HCT116 (cell line): ENCODE data around the gene PAX5. TPM values are rescaled to one million over a fixed set of nuclear protein-coding genes. Genes with fewer than 3 reads are reported as not detected.

Experiments
- ATAC-seq: fragments of 200-7000 bp; cut with Tn5 transposase; 2 replicates; pipeline ENCODE4 v1.9.1; 2020; ENCODE audit warnings: mild to moderate bottlenecking, moderate library complexity
- BruUV-seq: library from RNA; stranded (reverse); fragments of 400-500 nt; replicated peaks from 2 replicates; lab custom pipeline; 2021; lab: Mats Ljungman, UMichigan
- CTCF ChIA-PET: fragments of 300-600 bp; sonication (Branson Sonifier 250); formaldehyde crosslinking; loops from one replicate; lab custom pipeline; 2021; ENCODE audit warnings: antibody characterized with exemption; lab: Charles Lee
- POLR2A ChIA-PET: fragments of 300-600, 350-600 bp; sonication (Branson Sonifier 250); formaldehyde crosslinking; loops from one replicate; lab custom pipeline; 2021; ENCODE audit warnings: antibody characterized with exemption; lab: Charles Lee
- RAD21 ChIA-PET, 2 experiments: fragments of 300-600 bp; sonication (Branson Sonifier 250); formaldehyde crosslinking; loops; one replicate each; lab custom pipeline; 2023; ENCODE audit warnings: low total read pairs in 2 of 2; ENCODE audit not compliant: uncharacterized antibody in 2 of 2, unreplicated experiment in 2 of 2, low non-redundant PET in 1 of 2; lab: Charles Lee
- DNase-seq: peaks from one replicate; pipeline ENCODE4 v3.0.0-alpha.2; 2010; ENCODE audit warnings: low read depth, low spot score
- H2AFZ ChIP-seq: fragments of 200-600 bp; shearing (Covaris generic), sonication (generic); 2 replicates; pipeline ENCODE4 v1.6.1; 2017; ENCODE audit warnings: low read depth, mixed run types, mixed read lengths, antibody characterized with exemption, low read length; ENCODE audit not compliant: poor library complexity, severe bottlenecking
- H3K27ac ChIP-seq: 2 replicates; pipeline ENCODE4 v1.5.1; 2012; ENCODE audit warnings: low read depth, low read length
- H3K27me3 ChIP-seq: fragments of 200-600 bp; sonication (generic); 2 replicates; pipeline ENCODE4 v1.6.1; 2016; ENCODE audit warnings: mixed run types, low read length, mixed read lengths; ENCODE audit not compliant: insufficient read depth
- H3K36me3 ChIP-seq, 2 experiments: fragments of 200-500 bp in 1 of 2; fragments of 200-600 bp in 1 of 2; sonication (Bioruptor generic) in 1 of 2; sonication (generic) in 1 of 2; 2 replicates each; pipeline versions ENCODE4 v1.5.1 to v1.6.1; 2014 to 2016; ENCODE audit warnings: low read length in 2 of 2, inconsistent platforms in 1 of 2, mixed read lengths in 1 of 2, mixed run types in 1 of 2; ENCODE audit not compliant: insufficient read depth in 2 of 2, control insufficient read depth in 1 of 2
- H3K4me1 ChIP-seq, 2 experiments: fragments of 200-600 bp in 1 of 2; sonication (generic) in 1 of 2; 2 replicates each; pipeline versions ENCODE4 v1.5.1 to v1.6.1; 2012 to 2017; ENCODE audit warnings: low read length in 2 of 2, inconsistent platforms in 1 of 2, mild to moderate bottlenecking in 1 of 2, mixed read lengths in 1 of 2, mixed run types in 1 of 2, moderate library complexity in 1 of 2; ENCODE audit not compliant: insufficient read depth in 2 of 2, control insufficient read depth in 1 of 2
- H3K4me2 ChIP-seq: fragments of 200-600 bp; sonication (generic); 2 replicates; pipeline ENCODE4 v1.6.1; 2017; ENCODE audit warnings: mixed run types, low read length, mixed read lengths
- H3K4me3 ChIP-seq, 2 experiments: fragments of 200-600 bp in 1 of 2; sonication (generic) in 1 of 2; replicated peaks in 1 of 2; 2 replicates each; pipeline ENCODE4 v1.5.1; 2011 to 2016; ENCODE audit warnings: low read length in 2 of 2, control low read depth in 1 of 2, low read depth in 1 of 2, mild to moderate bottlenecking in 1 of 2, mixed read lengths in 1 of 2, mixed run types in 1 of 2
- H3K79me2 ChIP-seq: fragments of 200-600 bp; sonication (generic); 2 replicates; pipeline ENCODE4 v1.6.1; 2017; ENCODE audit warnings: mild to moderate bottlenecking, mixed run types, low read length, moderate library complexity, mixed read lengths; ENCODE audit not compliant: insufficient read depth
- H3K9ac ChIP-seq: fragments of 200-600 bp; sonication (generic); 2 replicates; pipeline ENCODE4 v1.6.1; 2016; ENCODE audit warnings: low read length, mixed read lengths
- H3K9me2 ChIP-seq: fragments of 200-600 bp; sonication (generic), shearing (Covaris generic); 2 replicates; pipeline ENCODE4 v1.6.1; 2017; ENCODE audit warnings: mixed run types, mild to moderate bottlenecking, moderate library complexity; ENCODE audit not compliant: insufficient read depth
- H3K9me3 ChIP-seq, 2 experiments: fragments of 200-500 bp in 1 of 2; fragments of 200-600 bp in 1 of 2; sonication (Bioruptor generic) in 1 of 2; sonication (generic) in 1 of 2; 2 replicates each; pipeline ENCODE4 v1.6.1; 2014 to 2017; ENCODE audit warnings: low read length in 2 of 2, mixed read lengths in 2 of 2, inconsistent platforms in 1 of 2, low read depth in 1 of 2, mild to moderate bottlenecking in 1 of 2, mixed run types in 1 of 2, moderate library complexity in 1 of 2; ENCODE audit not compliant: control insufficient read depth in 1 of 2, insufficient read depth in 1 of 2
- H4K20me1 ChIP-seq: fragments of 200-600 bp; sonication (generic), shearing (Covaris generic); 2 replicates; pipeline ENCODE4 v1.6.1; 2017; ENCODE audit warnings: mixed run types, mild to moderate bottlenecking, moderate library complexity; ENCODE audit not compliant: insufficient read depth
- CEBPB ChIP-seq: IDR thresholded peaks from 2 replicates; pipeline ENCODE4 v1.6.1; 2012; ENCODE audit warnings: low read depth
- EGR1 ChIP-seq: IDR thresholded peaks from 2 replicates; pipeline ENCODE4 v1.6.1; 2012; ENCODE audit warnings: low read depth
- ELF1 ChIP-seq: IDR thresholded peaks from 2 replicates; pipeline ENCODE4 v1.6.1; 2012; ENCODE audit warnings: low read depth, borderline replicate concordance
- FOSL1 ChIP-seq: IDR thresholded peaks from 2 replicates; pipeline ENCODE4 v1.6.1; 2012; ENCODE audit warnings: low read depth
- JUND ChIP-seq: IDR thresholded peaks from 2 replicates; pipeline ENCODE4 v1.6.1; 2012
- POLR2A ChIP-seq: IDR thresholded peaks from 2 replicates; pipeline ENCODE4 v1.7.0; 2011; ENCODE audit warnings: borderline replicate concordance; ENCODE audit not compliant: insufficient read depth, insufficient read length; ENCODE audit errors: extremely low read depth
- RAD21 ChIP-seq: IDR thresholded peaks from 2 replicates; pipeline ENCODE4 v1.6.1; 2012; ENCODE audit warnings: low read depth, mild to moderate bottlenecking
- SIN3A ChIP-seq: IDR thresholded peaks from 2 replicates; pipeline ENCODE4 v1.6.1; 2012; ENCODE audit warnings: low read depth
- SRF ChIP-seq: IDR thresholded peaks from 2 replicates; pipeline ENCODE4 v1.6.1; 2012; ENCODE audit warnings: low read depth
- TCF7L2 ChIP-seq: IDR thresholded peaks from 2 replicates; pipeline ENCODE4 v1.7.0; 2011; ENCODE audit warnings: borderline replicate concordance, inconsistent platforms; ENCODE audit not compliant: insufficient read depth, insufficient read length; ENCODE audit errors: extremely low read depth
- ZNF274 ChIP-seq: fragments of 200-500 bp; sonication (Bioruptor generic); IDR thresholded peaks from 2 replicates; pipeline ENCODE4 v1.6.1; 2014; ENCODE audit warnings: mild to moderate bottlenecking, low read depth, low read length, inconsistent platforms
- intact Hi-C: fragments of 100-400 bp; cut with micrococcal nuclease; formaldehyde crosslinking; loops from 2 replicates; pipeline ENCODE4 v1.10.0; 2022
- total RNA-seq: library from RNA; stranded (reverse); gene quantifications from one replicate; pipeline ENCODE4 v1.2.1, GENCODE V29; 2021; ENCODE audit not compliant: unreplicated experiment
- TF ChIP-seq, protein P1 (sequence below), 3 experiments: fragments of 200-600 bp in 1 of 3; sonication (generic) in 1 of 3; IDR thresholded peaks in 2 of 3; conservative IDR thresholded peaks in 1 of 3; 2 replicates each; pipeline ENCODE4 v1.5.1; 2012 to 2017; ENCODE audit warnings: low read depth in 2 of 3, low read length in 2 of 3, antibody characterized with exemption in 1 of 3, borderline replicate concordance in 1 of 3, control low read depth in 1 of 3, mild to moderate bottlenecking in 1 of 3, mixed read lengths in 1 of 3, mixed run types in 1 of 3, moderate library complexity in 1 of 3; ENCODE audit not compliant: insufficient read depth in 1 of 3

Gene PAX5
- total RNA-seq, 1 experiment from 2014 or later: 0.17 TPM

DNA sequence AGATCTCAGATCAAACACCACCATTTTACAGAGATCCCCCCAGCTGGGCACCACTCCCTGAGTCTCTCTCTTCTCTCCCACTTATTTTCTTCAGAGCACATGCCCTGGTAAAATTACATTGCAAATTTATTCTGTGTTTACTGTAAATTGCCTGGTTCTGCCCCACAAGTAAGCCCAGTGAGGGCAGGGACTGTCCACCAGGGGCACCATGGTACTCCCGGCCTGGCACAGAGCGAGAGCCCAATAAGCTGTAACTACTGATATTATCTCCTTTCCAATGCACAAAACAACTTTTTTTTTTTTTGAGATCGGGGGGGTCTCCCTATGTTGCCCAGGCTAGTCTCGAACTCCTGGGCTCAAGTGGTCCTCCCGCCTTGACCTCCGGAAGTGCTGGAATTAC, 123.0 kb downstream of the PAX5 start:
- H3K4me3 ChIP-seq: no peak overlapping the region
- no TSS peak for BruUV-seq
- H3K9me3 ChIP-seq: no peaks in the 10 kb centered on the region
- ChIA-PET POLR2A (interaction anchor here (1.6 kb wide), 1 partner anchor 12 kb away, joined by 3 read pairs; no protein-coding TSS in a partner anchor), CTCF (interaction anchor here (0.8 kb wide), 1 partner anchor 10 kb away, joined by 3 read pairs; no protein-coding TSS in a partner anchor)
- H3K27me3 ChIP-seq: peaks cover 52% of the 10 kb centered on the region
- no peak for ATAC-seq
- no peak overlapping the region for H3K4me2 ChIP-seq
- H3K9ac ChIP-seq: no peak overlapping the region
- no peaks in the 10 kb centered on the region for H3K79me2 ChIP-seq
- no peaks in the 10 kb centered on the region for H3K36me3 ChIP-seq
- no peaks in the 10 kb centered on the region for H4K20me1 ChIP-seq
- no peak for TF ChIP-seq ELF1
- TF ChIP-seq, protein P1, sequence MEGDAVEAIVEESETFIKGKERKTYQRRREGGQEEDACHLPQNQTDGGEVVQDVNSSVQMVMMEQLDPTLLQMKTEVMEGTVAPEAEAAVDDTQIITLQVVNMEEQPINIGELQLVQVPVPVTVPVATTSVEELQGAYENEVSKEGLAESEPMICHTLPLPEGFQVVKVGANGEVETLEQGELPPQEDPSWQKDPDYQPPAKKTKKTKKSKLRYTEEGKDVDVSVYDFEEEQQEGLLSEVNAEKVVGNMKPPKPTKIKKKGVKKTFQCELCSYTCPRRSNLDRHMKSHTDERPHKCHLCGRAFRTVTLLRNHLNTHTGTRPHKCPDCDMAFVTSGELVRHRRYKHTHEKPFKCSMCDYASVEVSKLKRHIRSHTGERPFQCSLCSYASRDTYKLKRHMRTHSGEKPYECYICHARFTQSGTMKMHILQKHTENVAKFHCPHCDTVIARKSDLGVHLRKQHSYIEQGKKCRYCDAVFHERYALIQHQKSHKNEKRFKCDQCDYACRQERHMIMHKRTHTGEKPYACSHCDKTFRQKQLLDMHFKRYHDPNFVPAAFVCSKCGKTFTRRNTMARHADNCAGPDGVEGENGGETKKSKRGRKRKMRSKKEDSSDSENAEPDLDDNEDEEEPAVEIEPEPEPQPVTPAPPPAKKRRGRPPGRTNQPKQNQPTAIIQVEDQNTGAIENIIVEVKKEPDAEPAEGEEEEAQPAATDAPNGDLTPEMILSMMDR (IDR thresholded peaks at IDR 0.05 in 2 of 3, conservative IDR thresholded peaks at IDR 0.05 in 1 of 3; ENCODE audit: borderline replicate concordance in 1 of 3, insufficient read depth in 1 of 3, low read depth in 2 of 3, low read length in 2 of 3): peak in 2 of 3 experiments; percentile 18; a peak in 2 of 6 replicates
- TF ChIP-seq, all 23 proteins: peak for 1
- no peak overlapping the region for H2AFZ ChIP-seq
- no peaks in the 10 kb centered on the region for H3K4me1 ChIP-seq
- RAD21 ChIA-PET: no interaction called here
- H3K27ac ChIP-seq: no peak overlapping the region
- H3K9me2 ChIP-seq: no peaks in the 10 kb centered on the region
- intact Hi-C loops: no loop called here
- DNase-seq: no peak

DNA sequence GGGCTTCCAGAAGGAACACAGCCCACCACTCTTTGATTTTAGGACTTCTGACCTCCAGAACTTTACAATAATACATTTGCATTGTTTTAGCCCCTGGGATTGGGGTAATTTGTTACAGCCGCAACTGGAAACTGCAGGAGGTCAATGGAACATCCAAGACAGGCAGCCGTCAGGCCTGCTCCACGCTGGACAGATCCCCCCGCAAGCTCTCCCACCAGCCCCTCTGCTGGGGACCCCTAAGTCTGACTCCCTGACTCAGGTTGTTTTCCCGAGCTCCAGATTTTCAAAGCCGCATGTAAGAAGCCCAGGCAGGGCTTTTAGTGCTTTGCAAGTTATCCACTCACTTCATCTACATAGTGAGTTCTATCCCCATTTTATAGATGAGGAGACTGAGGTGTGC, 127.6 kb downstream of the PAX5 start:
- RAD21 ChIA-PET: no interaction called here
- Histone ChIP-seq H3K4me3 (no peak overlapping the region), H3K79me2 (no peaks in the 10 kb centered on the region), H4K20me1 (no peaks in the 10 kb centered on the region), H3K9ac (no peak overlapping the region), H3K4me2 (no peak overlapping the region), H2AFZ (no peak overlapping the region), H3K9me3 (no peaks in the 10 kb centered on the region), H3K36me3 (no peaks in the 10 kb centered on the region), H3K4me1 (peaks cover 0 to 6% of the 10 kb centered on the region in 2 experiments; a peak in 1 of 4 replicates), H3K27me3 (peaks cover 82% of the 10 kb centered on the region), H3K9me2 (no peaks in the 10 kb centered on the region), H3K27ac (no peak overlapping the region)
- BruUV-seq: no TSS peak
- intact Hi-C loops: no loop called here
- CTCF ChIA-PET: no interaction called here
- POLR2A ChIA-PET: no interaction called here
- DNase-seq (no peak), ATAC-seq (no peak)
- TF ChIP-seq SRF (no peak), SIN3A (no peak), ZNF274 (no peak), FOSL1 (no peak), EGR1 (no peak), TCF7L2 (no peak), POLR2A (no peak), JUND (no peak), CEBPB (no peak), RAD21 (no peak)
- TF ChIP-seq, protein P1 (IDR thresholded peaks at IDR 0.05 in 2 of 3, conservative IDR thresholded peaks at IDR 0.05 in 1 of 3; ENCODE audit: borderline replicate concordance in 1 of 3, insufficient read depth in 1 of 3, low read depth in 2 of 3, low read length in 2 of 3): no peak
